Measurements from ENCODE around the gene MYO5B. TPM values are rescaled to one million over a fixed set of nuclear protein-coding genes. Genes with fewer than 3 reads are reported as not detected.

The MYO5B gene
- total RNA-seq, 1 donor from 2014 or later: 1.5 TPM

GRCh38 chr18:50126471-50126870, 68.5 kb downstream of the MYO5B start:
- TF ChIP-seq CTCF (IDR thresholded peaks at IDR 0.05; ENCODE audit: unreplicated experiment): no peak
- Mint-ChIP-seq H3K4me3 (ENCODE audit: unreplicated experiment) (no peak overlapping the region), H3K9me3 (ENCODE audit: unreplicated experiment) (no peaks in the 10 kb centered on the region), H3K27me3 (ENCODE audit: unreplicated experiment) (peaks cover 2% of the 10 kb centered on the region), H3K36me3 (ENCODE audit: low read depth, unreplicated experiment) (no peaks in the 10 kb centered on the region), H3K27ac (ENCODE audit: unreplicated experiment) (no peak overlapping the region), H3K4me1 (ENCODE audit: unreplicated experiment) (peaks cover 23% of the 10 kb centered on the region)
- no peak for DNase-seq (ENCODE audit: low spot score)

- no peaks in the 10 kb centered on the region for H3K36me3 Mint-ChIP-seq (ENCODE audit: low read depth, unreplicated experiment)
- H3K27me3 Mint-ChIP-seq (ENCODE audit: unreplicated experiment): peaks cover 4% of the 10 kb centered on the region
- H3K27ac Mint-ChIP-seq (ENCODE audit: unreplicated experiment): no peak overlapping the region
- no peak overlapping the region for H3K4me3 Mint-ChIP-seq (ENCODE audit: unreplicated experiment)
- DNase-seq (ENCODE audit: low spot score): no peak
- no peak for TF ChIP-seq CTCF (IDR thresholded peaks at IDR 0.05; ENCODE audit: unreplicated experiment)
- H3K9me3 Mint-ChIP-seq (ENCODE audit: unreplicated experiment): no peaks in the 10 kb centered on the region
- H3K4me1 Mint-ChIP-seq (ENCODE audit: unreplicated experiment): peaks cover 12% of the 10 kb centered on the region
Observed at GRCh38 chr18:50125456-50125855, 69.5 kb downstream of the MYO5B start.

- H3K4me3 Mint-ChIP-seq (ENCODE audit: unreplicated experiment): no peak overlapping the region
- no peak overlapping the region for H3K27ac Mint-ChIP-seq (ENCODE audit: unreplicated experiment)
- no peaks in the 10 kb centered on the region for H3K4me1 Mint-ChIP-seq (ENCODE audit: unreplicated experiment)
Observed at GRCh38 chr18:50119296-50119695, 75.7 kb downstream of the MYO5B start.

GRCh38 chr18:50117863-50118262, 77.1 kb downstream of the MYO5B start:
- no peak overlapping the region for H3K4me3 Mint-ChIP-seq (ENCODE audit: unreplicated experiment)
- no peak for TF ChIP-seq CTCF (IDR thresholded peaks at IDR 0.05; ENCODE audit: unreplicated experiment)
- H3K27ac Mint-ChIP-seq (ENCODE audit: unreplicated experiment): no peak overlapping the region
- no peak for DNase-seq (ENCODE audit: low spot score)
- no peaks in the 10 kb centered on the region for H3K36me3 Mint-ChIP-seq (ENCODE audit: low read depth, unreplicated experiment)
- peaks cover 3% of the 10 kb centered on the region for H3K27me3 Mint-ChIP-seq (ENCODE audit: unreplicated experiment)
- H3K4me1 Mint-ChIP-seq (ENCODE audit: unreplicated experiment): no peaks in the 10 kb centered on the region
- H3K9me3 Mint-ChIP-seq (ENCODE audit: unreplicated experiment): no peaks in the 10 kb centered on the region

More at GRCh38 chr18:50119296-50119695, 75.7 kb downstream of the MYO5B start:
- no peak for TF ChIP-seq CTCF (IDR thresholded peaks at IDR 0.05; ENCODE audit: unreplicated experiment)
- DNase-seq (ENCODE audit: low spot score): no peak
- Mint-ChIP-seq H3K27me3 (ENCODE audit: unreplicated experiment) (peaks cover 3% of the 10 kb centered on the region), H3K36me3 (ENCODE audit: low read depth, unreplicated experiment) (no peaks in the 10 kb centered on the region), H3K9me3 (ENCODE audit: unreplicated experiment) (no peaks in the 10 kb centered on the region)

GRCh38 chr18:50115095-50115494, 79.9 kb downstream of the MYO5B start:
- DNase-seq (ENCODE audit: low spot score): no peak
- Mint-ChIP-seq H3K36me3 (ENCODE audit: low read depth, unreplicated experiment) (no peaks in the 10 kb centered on the region), H3K27me3 (ENCODE audit: unreplicated experiment) (peaks cover 1% of the 10 kb centered on the region), H3K4me1 (ENCODE audit: unreplicated experiment) (no peaks in the 10 kb centered on the region), H3K27ac (ENCODE audit: unreplicated experiment) (no peak overlapping the region), H3K9me3 (ENCODE audit: unreplicated experiment) (no peaks in the 10 kb centered on the region), H3K4me3 (ENCODE audit: unreplicated experiment) (no peak overlapping the region)
- no peak for TF ChIP-seq CTCF (IDR thresholded peaks at IDR 0.05; ENCODE audit: unreplicated experiment)
